Stimulated activated CD8-positive, alpha-beta memory T cell treated with anti-CD3 and anti-CD28 coated beads, Interleukin-7, amount 100 ng/mL, for 48 hours (primary cell): ENCODE data around the gene BOD1L1.

Source experiments
- DNase-seq, 2 donors: peaks; one replicate each; pipeline ENCODE4 v3.0.0-alpha.2; 2020; ENCODE audit warnings: low read depth in 1 of 2; ENCODE audit errors: extremely low read depth in 1 of 2

Gene BOD1L1

GRCh38 chr4:13527192-13527980, 100.1 kb downstream of the BOD1L1 start:
- DNase-seq: no peak

GRCh38 chr4:13526658-13527057, 100.9 kb downstream of the BOD1L1 start:
- DNase-seq: no peak

GRCh38 chr4:13525606-13526281, 101.8 kb downstream of the BOD1L1 start:
- no peak for DNase-seq

- no peak for DNase-seq
Observed at GRCh38 chr4:13524504-13525243, 102.9 kb downstream of the BOD1L1 start.

GRCh38 chr4:13523591-13524503, 103.7 kb downstream of the BOD1L1 start:
- no peak for DNase-seq

GRCh38 chr4:13523105-13523477, 104.4 kb downstream of the BOD1L1 start:
- no peak for DNase-seq

- DNase-seq: no peak
Observed at GRCh38 chr4:13522282-13523104, 105.0 kb downstream of the BOD1L1 start.

GRCh38 chr4:13521047-13521446, 106.5 kb downstream of the BOD1L1 start:
- no peak for DNase-seq
